Ascending aorta (tissue), 2 donors: ENCODE results near the gene NCOA7. TPM values are rescaled to one million over a fixed set of nuclear protein-coding genes. Genes with fewer than 3 reads are reported as not detected.

Experiments used
- DNase-seq, 2 donors: peaks; one replicate each; pipeline ENCODE4 v3.0.0-alpha.2; 2019; ENCODE audit warnings: low spot score in 2 of 2
- H3K27ac ChIP-seq, 2 donors: fragments of 200-600 bp; sonication (generic); one replicate each; pipeline ENCODE4 v1.5.1; 2016 to 2017; ENCODE audit warnings: mild to moderate bottlenecking in 1 of 2
- H3K27me3 ChIP-seq: fragments of 200-600 bp; sonication (generic); one replicate; pipeline ENCODE4 v1.5.1; 2017
- H3K36me3 ChIP-seq, 2 donors: fragments of 200-600 bp; sonication (generic); one replicate each; pipeline ENCODE4 v1.5.1; 2016
- H3K4me1 ChIP-seq, 2 donors: fragments of 200-600 bp; sonication (generic); one replicate each; pipeline ENCODE4 v1.5.1; 2016 to 2017; ENCODE audit warnings: mild to moderate bottlenecking in 1 of 2
- H3K4me3 ChIP-seq, 2 donors: fragments of 200-600 bp; sonication (generic); one replicate each; pipeline ENCODE4 v1.5.1; 2016 to 2017; ENCODE audit warnings: mild to moderate bottlenecking in 1 of 2
- H3K9me3 ChIP-seq, 2 donors: fragments of 200-600 bp; sonication (generic); one replicate each; pipeline ENCODE4 v1.5.1; 2016
- CTCF ChIP-seq, 3 experiments: fragments of 200-600 bp in 2 of 3; fragments of 450-650 bp in 1 of 3; sonication (generic) in 2 of 3; IDR thresholded peaks; one replicate each; pipeline ENCODE4 v1.5.1; 2016 to 2019; ENCODE audit warnings: antibody characterized with exemption in 3 of 3, mild to moderate bottlenecking in 1 of 3, moderate library complexity in 1 of 3
- intact Hi-C: fragments of 100-400 bp; cut with DNase I; formaldehyde crosslinking; loops from one replicate; pipeline ENCODE4 v1.15.1; 2023
- total RNA-seq: library from RNA; depleted of rRNA; stranded (reverse); fragments of >200 nt; gene quantifications from one replicate; pipeline ENCODE4 v1.1.0, GENCODE V29; 2016

NCOA7 gene
- 37.4 TPM for total RNA-seq

DNA sequence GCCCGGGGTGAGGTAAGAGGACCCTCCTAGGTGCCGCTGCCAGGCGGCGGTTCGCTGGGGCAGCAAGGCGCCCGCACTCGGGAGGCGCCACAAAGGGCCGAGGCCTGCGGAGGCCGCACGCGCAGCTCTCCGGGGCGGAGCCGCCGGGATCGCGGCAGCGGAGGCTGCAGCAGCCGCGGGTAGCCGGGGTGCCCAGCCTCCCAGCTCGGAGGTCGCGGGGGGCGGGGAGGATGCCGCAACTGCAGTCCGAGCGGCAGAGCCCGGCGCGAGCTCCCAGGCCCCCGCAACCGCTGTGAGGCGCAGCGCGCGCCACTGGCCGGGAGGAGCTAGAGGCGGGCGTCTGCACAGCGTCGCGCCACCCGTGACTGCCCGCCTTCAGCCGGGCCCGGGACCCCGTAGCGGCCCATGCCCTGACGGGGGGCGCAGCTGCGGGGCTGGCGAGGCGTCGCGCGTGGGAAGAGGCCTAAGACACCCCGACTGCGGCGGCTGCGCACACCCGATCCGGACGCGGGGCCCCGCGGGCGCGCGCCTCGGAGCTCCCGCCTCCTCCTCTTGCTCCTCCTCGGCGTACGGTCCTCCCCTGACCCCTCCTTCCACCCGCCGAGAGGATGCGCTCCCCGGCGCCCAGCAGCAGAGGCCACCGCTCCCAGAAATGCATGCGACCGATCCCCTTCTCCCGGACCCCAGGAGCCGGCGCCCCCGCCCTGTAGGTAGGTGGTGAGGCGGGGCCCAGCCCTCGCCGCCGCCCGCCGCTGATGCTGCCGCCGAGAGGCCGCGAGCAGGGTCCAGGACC lies at the start of gene NCOA7:
TSS of gene NCOA7 (plus strand) at position 603 of the 793 bp plus-strand sequence. CDS start 24,395 bp downstream, outside the sequence.
- no peaks in the 10 kb centered on the region for H3K36me3 ChIP-seq
- intact Hi-C loops = loop anchor here (5.0 kb wide), 1 partner anchor 182 kb away; no protein-coding TSS in a partner anchor
- H3K27ac ChIP-seq = peak within 1 kb of the TSS; percentile 91 to 99
- H3K4me3 ChIP-seq = peak within 1 kb of the TSS; percentile 90 to 91
- no peak for TF ChIP-seq CTCF (IDR thresholded peaks at IDR 0.05)
- H3K27me3 ChIP-seq = no peaks in the 10 kb centered on the region
- DNase-seq = peak; percentile 51 to 87
- H3K4me1 ChIP-seq = peaks cover 0 to 15% of the 10 kb centered on the region in 2 donors
- no peaks in the 10 kb centered on the region for H3K9me3 ChIP-seq

DNA sequence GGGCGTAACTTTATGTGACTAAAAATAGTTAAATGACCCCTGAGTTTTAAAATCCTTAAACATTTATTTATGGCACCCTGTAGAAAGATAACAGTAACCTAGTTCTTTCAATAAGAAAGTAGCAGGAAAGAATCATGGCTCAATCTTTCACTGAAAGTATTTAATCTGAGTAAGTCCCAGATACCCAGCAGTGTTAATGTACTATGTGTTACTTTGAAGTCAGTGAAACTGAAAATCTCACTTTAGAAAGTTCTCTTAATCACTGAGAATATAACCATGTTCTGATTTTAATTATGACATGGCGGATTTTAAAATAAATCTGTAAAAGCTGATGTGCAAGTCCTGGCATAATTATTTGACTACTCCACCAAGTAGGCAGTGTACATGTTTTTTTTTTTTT lies 49.4 kb upstream of the NCOA7 start:
- Histone ChIP-seq H3K36me3 (no peaks in the 10 kb centered on the region), H3K27ac (peak overlapping the region; percentile 95 to 99), H3K27me3 (no peaks in the 10 kb centered on the region), H3K4me3 (peak overlapping the region in 1 of 2 donors; percentile 56), H3K4me1 (peaks cover 10 to 12% of the 10 kb centered on the region in 2 donors), H3K9me3 (no peaks in the 10 kb centered on the region)
- TF ChIP-seq CTCF (IDR thresholded peaks at IDR 0.05) = no peak
- intact Hi-C loops = loop anchor here (5.0 kb wide), 1 partner anchor 44 kb away; no protein-coding TSS in a partner anchor
- DNase-seq = no peak

- Histone ChIP-seq H3K9me3 (no peaks in the 10 kb centered on the region), H3K4me3 (peak overlapping the region; percentile 24 to 56), H3K36me3 (no peaks in the 10 kb centered on the region), H3K4me1 (peaks cover 10 to 12% of the 10 kb centered on the region in 2 donors), H3K27ac (peak overlapping the region; percentile 95 to 99), H3K27me3 (no peaks in the 10 kb centered on the region)
- no peak for TF ChIP-seq CTCF (IDR thresholded peaks at IDR 0.05)
- no peak for DNase-seq
- intact Hi-C loops = loop anchor here (5.0 kb wide), 1 partner anchor 45 kb away; no protein-coding TSS in a partner anchor
Measured at GRCh38 chr6:125742024-125742423, 48.7 kb upstream of the NCOA7 start.

- no peak for DNase-seq
- peak overlapping the region; percentile 95 to 99 for H3K27ac ChIP-seq
- H3K27me3 ChIP-seq = no peaks in the 10 kb centered on the region
- no peaks in the 10 kb centered on the region for H3K9me3 ChIP-seq
- H3K4me1 ChIP-seq = peaks cover 10 to 12% of the 10 kb centered on the region in 2 donors
- H3K4me3 ChIP-seq = peak overlapping the region; percentile 24 to 56
- intact Hi-C loops = loop anchor here (5.0 kb wide), 1 partner anchor 45 kb away; no protein-coding TSS in a partner anchor
- no peaks in the 10 kb centered on the region for H3K36me3 ChIP-seq
- TF ChIP-seq CTCF (IDR thresholded peaks at IDR 0.05) = no peak
Measured at GRCh38 chr6:125742464-125743120, 48.2 kb upstream of the NCOA7 start.

DNA sequence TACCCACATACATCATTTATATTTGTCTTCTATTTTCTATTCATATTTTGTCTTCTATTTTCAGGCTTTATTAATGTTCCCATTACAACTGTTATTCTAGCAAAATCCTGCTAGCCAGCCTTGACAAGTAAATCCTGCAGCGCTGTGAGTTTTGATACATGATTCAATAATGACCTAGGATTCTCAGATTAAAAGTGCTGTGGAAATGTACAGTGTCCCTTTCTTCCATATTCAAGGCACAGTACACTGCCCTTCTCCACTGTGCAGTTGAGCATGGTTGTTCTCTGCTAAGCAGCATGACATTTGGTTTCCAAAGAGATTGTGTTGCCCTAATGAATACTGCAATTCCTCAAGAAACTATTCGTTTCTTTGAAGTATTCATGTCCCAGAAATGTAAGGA lies 47.2 kb upstream of the NCOA7 start:
- intact Hi-C loops = loop anchor here (5.0 kb wide), 1 partner anchor 46 kb away; no protein-coding TSS in a partner anchor
- Histone ChIP-seq H3K36me3 (no peaks in the 10 kb centered on the region), H3K9me3 (no peaks in the 10 kb centered on the region), H3K27me3 (no peaks in the 10 kb centered on the region), H3K4me1 (peaks cover 10 to 12% of the 10 kb centered on the region in 2 donors), H3K27ac (peak overlapping the region; percentile 95 to 99), H3K4me3 (peak overlapping the region; percentile 15 to 56)
- TF ChIP-seq CTCF (IDR thresholded peaks at IDR 0.05) = no peak
- no peak for DNase-seq
